Common myeloid progenitor, CD34-positive (primary cell): ENCODE data around the gene LGALS7B.
"Not testable (repeated sequence)": the region's sequence is repeated elsewhere in the genome, so short reads cannot be mapped to it uniquely, and the experiment has no call there.

ENCODE experiments used
- CTCF ChIA-PET: fragments of 350-600 bp; sonication (Branson Sonifier 250); formaldehyde crosslinking; loops from one replicate; lab custom pipeline; 2021; ENCODE audit warnings: antibody characterized with exemption; lab: Charles Lee
- POLR2A ChIA-PET: fragments of 350-600 bp; sonication (Branson Sonifier 250); formaldehyde crosslinking; loops from one replicate; lab custom pipeline; 2021; ENCODE audit warnings: antibody characterized with exemption; lab: Charles Lee
- DNase-seq, 3 donors: peaks; one replicate each; pipeline versions ENCODE4 v3.0.0 to v3.0.0-alpha.2; 2013
- H3K27ac ChIP-seq, 2 experiments: 1 replicate in 1 of 2; 2 replicates in 1 of 2; pipeline ENCODE4 v1.7.0; 2013; ENCODE audit warnings: inconsistent platforms in 2 of 2, low read length in 2 of 2, mild to moderate bottlenecking in 2 of 2, low read depth in 1 of 2, moderate library complexity in 1 of 2; ENCODE audit not compliant: severe bottlenecking in 2 of 2, insufficient read depth in 1 of 2, poor library complexity in 1 of 2
- H3K27me3 ChIP-seq, 5 experiments: replicated peaks in 2 of 5; 1 replicate in 3 of 5; 2 replicates in 2 of 5; pipeline versions ENCODE4 v1.6.1 to v1.7.0; 2013; ENCODE audit warnings: low read length in 4 of 5, mild to moderate bottlenecking in 2 of 5, moderate library complexity in 2 of 5, inconsistent platforms in 1 of 5; ENCODE audit not compliant: insufficient read depth in 5 of 5, control insufficient read depth in 4 of 5
- H3K36me3 ChIP-seq, 4 experiments: 1 replicate in 2 of 4; 2 replicates in 2 of 4; pipeline versions ENCODE4 v1.6.1 to v1.7.0; 2013; ENCODE audit warnings: low read length in 3 of 4, control low read depth in 1 of 4, mild to moderate bottlenecking in 1 of 4; ENCODE audit not compliant: control insufficient read depth in 4 of 4, insufficient read depth in 4 of 4
- H3K4me1 ChIP-seq, 4 experiments: 1 replicate in 3 of 4; 2 replicates in 1 of 4; pipeline versions ENCODE4 v1.6.1 to v1.7.1; 2013; ENCODE audit warnings: low read length in 3 of 4, mild to moderate bottlenecking in 3 of 4, control low read depth in 1 of 4, inconsistent platforms in 1 of 4, moderate library complexity in 1 of 4; ENCODE audit not compliant: control insufficient read depth in 4 of 4, insufficient read depth in 4 of 4; ENCODE audit errors: control extremely low read depth in 1 of 4
- H3K4me3 ChIP-seq, 7 experiments: 1 replicate in 4 of 7; 2 replicates in 3 of 7; pipeline versions ENCODE4 v1.5.1 to v1.7.0; 2013; ENCODE audit warnings: mild to moderate bottlenecking in 7 of 7, low read length in 6 of 7, moderate library complexity in 6 of 7, inconsistent platforms in 2 of 7, low read depth in 2 of 7, control low read depth in 1 of 7; ENCODE audit not compliant: insufficient read depth in 4 of 7, control insufficient read depth in 1 of 7; ENCODE audit errors: extremely low read depth in 1 of 7
- H3K9me3 ChIP-seq, 5 experiments: 1 replicate in 4 of 5; 2 replicates in 1 of 5; pipeline versions ENCODE4 v1.6.1 to v1.7.1; 2013; ENCODE audit warnings: low read length in 4 of 5, mild to moderate bottlenecking in 2 of 5, inconsistent platforms in 1 of 5, low read depth in 1 of 5, moderate library complexity in 1 of 5; ENCODE audit not compliant: control insufficient read depth in 4 of 5, insufficient read depth in 2 of 5; ENCODE audit errors: control extremely low read depth in 1 of 5
- WGBS: methylation state at CpG from one replicate; pipeline ENCODE4 v1.1.5; 2013; ENCODE audit not compliant: insufficient coverage; 5-methylcytosine and 5-hydroxymethylcytosine counted together

Gene LGALS7B

DNA sequence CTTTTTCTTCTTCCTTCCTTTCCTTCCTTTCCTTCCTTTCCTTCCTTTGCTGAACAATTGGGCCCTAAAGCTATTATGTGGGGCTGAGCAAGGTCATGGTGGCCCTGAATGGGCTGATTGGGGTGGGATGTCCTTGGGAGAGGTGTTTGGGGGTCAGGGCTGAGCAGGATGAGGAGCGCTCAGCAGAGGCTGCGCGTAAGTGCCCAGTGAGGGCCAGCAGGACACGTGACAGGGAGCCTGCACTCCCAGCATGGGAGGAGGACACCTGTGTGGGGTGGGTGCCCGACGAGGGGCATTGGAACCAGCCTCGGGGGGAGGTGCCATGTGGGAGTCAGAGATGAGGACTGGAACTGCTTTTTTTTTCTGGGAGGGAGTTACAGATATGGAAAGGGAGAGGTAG is 10.3 kb upstream of the LGALS7B start:
- H3K4me3 ChIP-seq = no peak overlapping the region
- no peak overlapping the region for H3K27ac ChIP-seq
- CTCF ChIA-PET = interaction anchor here (1.3 kb wide), 1 partner anchor 14 kb away, joined by 3 read pairs; no protein-coding TSS in a partner anchor
- no peaks in the 10 kb centered on the region for H3K4me1 ChIP-seq
- DNase-seq = no peak
- POLR2A ChIA-PET = no interaction called here
- peaks cover 0 to 2% (median 0%) of the 10 kb centered on the region in 5 experiments for H3K27me3 ChIP-seq
- H3K36me3 ChIP-seq = no peaks in the 10 kb centered on the region
- 76% methylated on average over 7 of the region's 7 CpGs for WGBS
- H3K9me3 ChIP-seq = no peaks in the 10 kb centered on the region

DNA sequence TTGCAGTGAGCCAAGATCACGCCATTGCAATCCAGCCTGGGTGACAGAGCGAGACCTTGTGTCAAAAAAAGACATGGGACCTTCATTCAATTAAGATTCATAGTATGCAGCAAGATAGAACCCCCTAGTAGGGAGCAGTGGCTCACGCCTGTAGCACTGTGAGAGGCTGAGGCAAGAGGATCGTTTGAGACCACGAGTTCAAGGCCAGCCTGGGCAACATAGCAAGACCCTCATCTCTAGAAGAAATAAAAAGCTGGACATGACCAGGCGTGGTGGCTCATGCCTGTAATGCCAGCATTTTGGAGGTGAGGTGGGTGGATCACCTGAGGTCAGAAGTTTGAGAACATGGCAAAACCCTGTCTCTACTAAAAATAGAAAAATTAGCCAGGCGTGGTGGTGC is 8.6 kb upstream of the LGALS7B start:
- peaks cover 0 to 2% (median 0%) of the 10 kb centered on the region in 5 experiments for H3K27me3 ChIP-seq
- DNase-seq = no peak
- ChIA-PET POLR2A (no interaction called here), CTCF (no interaction called here)
- H3K4me3 ChIP-seq = no peak overlapping the region
- no peak overlapping the region for H3K27ac ChIP-seq
- no peaks in the 10 kb centered on the region for H3K36me3 ChIP-seq
- no peaks in the 10 kb centered on the region for H3K4me1 ChIP-seq
- WGBS = 91% methylated on average over 7 of the region's 7 CpGs
- no peaks in the 10 kb centered on the region for H3K9me3 ChIP-seq

DNA sequence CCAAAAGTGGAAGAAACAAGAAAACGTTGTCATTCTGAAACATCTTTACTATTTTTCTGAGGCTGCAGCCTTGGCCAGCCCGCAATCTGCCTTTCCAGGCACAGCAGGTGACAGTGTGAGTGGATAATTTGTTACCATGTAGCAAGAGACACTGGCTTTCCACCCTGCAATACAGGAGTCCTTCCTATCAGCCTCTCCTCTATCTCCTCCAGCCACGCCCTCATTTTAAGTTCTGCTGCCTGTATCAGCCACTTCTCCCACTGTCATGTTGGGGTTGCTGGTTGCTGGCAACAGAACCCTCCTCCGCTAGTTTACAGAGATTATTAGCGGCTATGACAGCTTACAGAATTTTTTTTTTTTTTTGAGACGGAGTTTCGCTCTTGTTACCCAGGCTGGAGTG is 7.9 kb upstream of the LGALS7B start:
- Histone ChIP-seq H3K27me3 (peaks cover 0 to 2% (median 0%) of the 10 kb centered on the region in 5 experiments), H3K27ac (no peak overlapping the region), H3K4me1 (no peaks in the 10 kb centered on the region), H3K4me3 (no peak overlapping the region), H3K36me3 (no peaks in the 10 kb centered on the region), H3K9me3 (no peaks in the 10 kb centered on the region)
- POLR2A ChIA-PET = no interaction called here
- DNase-seq = peak; percentile 20 to 71 (median 46)
- CTCF ChIA-PET = no interaction called here
- 68% methylated on average over 3 of the region's 7 CpGs for WGBS

DNA sequence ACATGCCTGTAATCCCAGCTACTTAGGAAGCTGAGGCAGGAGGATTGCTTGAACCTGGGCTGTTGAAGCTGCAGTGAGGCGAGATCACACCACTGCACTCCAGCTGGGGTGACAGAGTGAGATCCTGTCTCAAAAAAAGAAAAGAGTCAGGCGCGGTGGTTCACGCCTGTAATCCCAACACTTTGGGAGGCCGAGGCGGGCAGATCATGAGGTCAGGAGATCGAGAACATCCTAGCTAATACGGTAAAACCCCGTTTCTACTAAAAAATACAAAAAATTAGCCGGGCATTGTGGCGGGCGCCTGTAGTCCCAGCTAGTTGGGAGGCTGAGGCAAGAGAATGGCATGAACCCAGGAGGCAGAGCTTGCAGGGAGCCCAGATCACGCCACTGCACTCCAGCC is 6.8 kb upstream of the LGALS7B start:
- H3K9me3 ChIP-seq, H3K4me1 ChIP-seq, POLR2A ChIA-PET, DNase-seq, H3K4me3 ChIP-seq, H3K36me3 ChIP-seq, H3K27ac ChIP-seq, CTCF ChIA-PET, H3K27me3 ChIP-seq: not testable (repeated sequence)
- 97% methylated on average over 10 of the region's 13 CpGs for WGBS

DNA sequence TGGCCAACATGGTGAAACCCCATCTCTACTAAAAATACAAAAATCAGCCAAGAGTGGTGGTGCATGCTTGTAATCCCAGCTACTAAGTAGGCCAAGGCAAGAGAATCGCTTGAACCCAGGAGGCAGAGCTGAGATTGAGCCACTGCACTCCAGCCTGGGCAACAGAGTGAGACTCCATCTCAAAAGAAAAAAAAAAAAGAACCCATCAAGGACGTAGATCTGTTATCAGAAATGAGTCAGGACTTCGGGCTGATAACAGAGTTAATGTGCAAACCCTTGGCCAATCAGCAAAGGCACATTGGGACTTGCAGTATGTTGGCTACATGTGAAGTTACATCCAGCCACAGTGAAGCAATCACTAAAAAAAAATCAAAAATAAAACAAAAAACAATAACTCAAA is 4.8 kb upstream of the LGALS7B start:
- Histone ChIP-seq H3K27me3 (peaks cover 0 to 2% (median 0%) of the 10 kb centered on the region in 5 experiments), H3K36me3 (no peaks in the 10 kb centered on the region), H3K4me1 (no peaks in the 10 kb centered on the region), H3K4me3 (no peak overlapping the region), H3K9me3 (no peaks in the 10 kb centered on the region), H3K27ac (no peak overlapping the region)
- DNase-seq = no peak
- 88% methylated on average over 3 of the region's 3 CpGs for WGBS
- POLR2A ChIA-PET = no interaction called here
- CTCF ChIA-PET = no interaction called here

DNA sequence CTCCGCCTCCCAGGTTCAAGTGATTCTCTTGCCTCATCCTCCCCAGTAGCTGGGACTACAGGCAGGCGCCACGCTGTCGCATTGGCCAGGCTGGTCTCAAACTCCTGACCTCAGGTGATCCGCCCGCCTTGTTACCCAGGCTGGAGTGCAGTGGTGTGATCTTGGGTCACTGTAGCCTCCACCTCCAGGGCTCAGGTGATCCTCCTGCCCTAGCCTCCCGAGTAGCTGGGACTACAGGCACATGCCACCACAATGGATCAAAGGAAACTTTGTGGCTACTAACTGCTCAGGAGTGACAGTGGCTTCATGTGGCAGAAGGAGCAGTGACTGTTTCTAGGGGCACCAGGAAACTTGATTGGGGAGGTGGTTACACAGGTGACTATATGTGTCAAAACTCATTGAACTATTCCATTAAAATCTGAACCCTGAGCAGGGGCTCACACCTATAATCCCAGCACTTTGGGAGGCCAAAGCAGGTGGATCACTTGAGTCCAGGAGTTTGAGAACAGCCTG is 3.8 kb upstream of the LGALS7B start:
- WGBS = 100% methylated on average over 4 of the region's 7 CpGs
- Histone ChIP-seq H3K27me3 (peaks cover 0 to 2% (median 0%) of the 10 kb centered on the region in 5 experiments), H3K27ac (no peak overlapping the region), H3K9me3 (no peaks in the 10 kb centered on the region), H3K36me3 (no peaks in the 10 kb centered on the region), H3K4me3 (no peak overlapping the region), H3K4me1 (no peaks in the 10 kb centered on the region)
- ChIA-PET CTCF (no interaction called here), POLR2A (no interaction called here)
- no peak for DNase-seq

DNA sequence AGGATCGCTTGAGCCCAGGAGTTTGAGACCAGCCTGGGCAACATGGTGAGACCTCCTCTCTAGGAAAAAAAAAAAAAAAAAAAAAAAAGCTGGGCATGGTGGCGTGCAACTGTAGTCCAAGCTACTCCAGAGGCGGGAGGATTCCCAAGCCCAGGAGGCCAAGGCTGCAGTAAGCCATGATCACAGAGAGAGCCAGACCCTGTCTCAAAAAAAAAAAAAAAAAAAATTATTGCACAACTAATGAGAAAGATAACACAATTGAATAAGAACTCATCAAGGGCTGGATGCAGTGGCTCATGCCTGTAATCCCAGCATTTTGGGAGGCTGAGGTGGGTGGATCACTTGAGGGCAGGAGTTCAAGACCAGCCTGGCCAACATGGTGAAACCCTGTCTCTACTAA is 2.9 kb upstream of the LGALS7B start:
- WGBS = 86% methylated on average over 1 of the region's 3 CpGs
- H3K4me1 ChIP-seq, H3K36me3 ChIP-seq, H3K4me3 ChIP-seq, H3K27ac ChIP-seq, H3K9me3 ChIP-seq, H3K27me3 ChIP-seq, DNase-seq, POLR2A ChIA-PET: not testable (repeated sequence)
- CTCF ChIA-PET = interaction anchor here (0.6 kb wide), 1 partner anchor 153 kb away, joined by 3 read pairs; no protein-coding TSS in a partner anchor
